ENCODE data around the gene IGF2R. TPM values are rescaled to one million over a fixed set of nuclear protein-coding genes. Genes with fewer than 3 reads are reported as not detected.

IGF2R gene
- total and polyA plus RNA-seq, 8 donors: 11.0 to 54.0 (median 34.7) TPM

GRCh38 chr6:160031871-160032270 lies 63.0 kb downstream of the IGF2R start:
- FAIRE-seq (no peak), ATAC-seq (no peak), DNase-seq (no peak)
- TF ChIP-seq CTCF (IDR thresholded peaks at IDR 0.05): no peak
- H3K9me3 ChIP-seq: no peaks in the 10 kb centered on the region
- no peaks in the 10 kb centered on the region for H3K27me3 ChIP-seq
- intact Hi-C loops (cut with DNase I): no loop called here
- no peak overlapping the region for H3K4me3 ChIP-seq
- peaks cover 10 to 32% (median 28%) of the 10 kb centered on the region in 3 donors for H3K4me1 ChIP-seq
- H3K27ac ChIP-seq: no peak overlapping the region
- 91 to 94% methylated on average over 11 of the region's 11 CpGs for WGBS, 2 donors
- peaks cover 0 to 31% (median 21%) of the 10 kb centered on the region in 3 donors for H3K36me3 ChIP-seq

GRCh38 chr6:160032538-160032937 lies 63.7 kb downstream of the IGF2R start:
- peaks cover 0 to 31% (median 15%) of the 10 kb centered on the region in 3 donors for H3K36me3 ChIP-seq
- no peaks in the 10 kb centered on the region for H3K9me3 ChIP-seq
- FAIRE-seq: no peak
- 96 to 97% methylated on average over 7 of the region's 7 CpGs for WGBS, 2 donors
- H3K4me1 ChIP-seq: peaks cover 10 to 32% (median 28%) of the 10 kb centered on the region in 3 donors
- no peak for ATAC-seq
- H3K27me3 ChIP-seq: no peaks in the 10 kb centered on the region
- no peak overlapping the region for H3K4me3 ChIP-seq
- no peak overlapping the region for H3K27ac ChIP-seq
- no peak for DNase-seq
- intact Hi-C loops (cut with DNase I): no loop called here
- no peak for TF ChIP-seq CTCF (IDR thresholded peaks at IDR 0.05)

- WGBS, 2 donors: 85 to 86% methylated on average over 17 of the region's 17 CpGs
- no peak for ATAC-seq
- H3K36me3 ChIP-seq: peaks cover 0 to 31% (median 15%) of the 10 kb centered on the region in 3 donors
These were observed 65.4 kb downstream of the IGF2R start for GRCh38 chr6:160034036-160034930.

GRCh38 chr6:160035241-160035640 lies 66.4 kb downstream of the IGF2R start:
- no peak for TF ChIP-seq CTCF (IDR thresholded peaks at IDR 0.05)
- Histone ChIP-seq H3K27ac (no peak overlapping the region), H3K27me3 (no peaks in the 10 kb centered on the region), H3K36me3 (peaks cover 0 to 31% (median 15%) of the 10 kb centered on the region in 3 donors), H3K4me3 (no peak overlapping the region), H3K9me3 (no peaks in the 10 kb centered on the region), H3K4me1 (peaks cover 3 to 7% (median 5%) of the 10 kb centered on the region in 3 donors)
- no peak for DNase-seq
- WGBS, 2 donors: 92 to 98% methylated on average over 7 of the region's 7 CpGs
- ATAC-seq: no peak
- intact Hi-C loops (cut with DNase I): no loop called here
- FAIRE-seq: no peak

More at GRCh38 chr6:160034036-160034930, 65.4 kb downstream of the IGF2R start:
- H3K4me3 ChIP-seq: no peak overlapping the region
- intact Hi-C loops (cut with DNase I): no loop called here
- H3K27me3 ChIP-seq: no peaks in the 10 kb centered on the region
- TF ChIP-seq CTCF (IDR thresholded peaks at IDR 0.05): no peak
- DNase-seq (no peak), FAIRE-seq (no peak)
- H3K4me1 ChIP-seq: peaks cover 5 to 16% (median 14%) of the 10 kb centered on the region in 3 donors
- H3K27ac ChIP-seq: no peak overlapping the region
- H3K9me3 ChIP-seq: no peaks in the 10 kb centered on the region
